K562 (cell line): ENCODE measurements around the gene SIGLEC6. TPM values are rescaled to one million over a fixed set of nuclear protein-coding genes. Genes with fewer than 3 reads are reported as not detected.

Experiments used
- ARID2 ChIP-seq: fragments of 450-650 bp; IDR thresholded peaks from 2 replicates; pipeline ENCODE4 v1.6.1; 2017; ENCODE audit warnings: antibody characterized with exemption, mild to moderate bottlenecking
- CTCF ChIP-seq, 3 experiments: IDR thresholded peaks in 2 of 3; conservative IDR thresholded peaks in 1 of 3; 2 replicates each; pipeline ENCODE4 v1.5.1; 2011 to 2012; ENCODE audit warnings: low read length in 3 of 3, mild to moderate bottlenecking in 3 of 3, control low read depth in 2 of 3, improper control_type of control experiment in 1 of 3, inconsistent platforms in 1 of 3, low read depth in 1 of 3, mixed read lengths in 1 of 3, moderate library complexity in 1 of 3; ENCODE audit not compliant: insufficient read depth in 2 of 3
- DPF2 ChIP-seq: fragments of 450-650 bp; IDR thresholded peaks from 2 replicates; pipeline ENCODE4 v1.6.1; 2016
- HOXB6 ChIP-seq: fragments of 250-450 bp; sonication (Bioruptor Pico); IDR thresholded peaks from 2 replicates; pipeline ENCODE4 v1.5.1; 2022; ENCODE audit warnings: mild to moderate bottlenecking, borderline replicate concordance
- MEIS2 ChIP-seq: fragments of 450-650 bp; IDR thresholded peaks from 2 replicates; pipeline ENCODE4 v1.6.1; 2014; ENCODE audit warnings: mild to moderate bottlenecking; ENCODE audit not compliant: partially characterized antibody
- NFE2 ChIP-seq: IDR thresholded peaks from 2 replicates; pipeline ENCODE4 v1.6.1; 2014; ENCODE audit warnings: antibody characterized with exemption, low read depth
- NRF1 ChIP-seq, 2 experiments: fragments of 450-650 bp; IDR thresholded peaks in 1 of 2; conservative IDR thresholded peaks in 1 of 2; 2 replicates each; pipeline ENCODE4 v1.6.1; 2014; ENCODE audit warnings: mild to moderate bottlenecking in 2 of 2
- POLR3A ChIP-seq: IDR thresholded peaks from 2 replicates; pipeline ENCODE4 v1.6.1; 2011; ENCODE audit warnings: borderline replicate concordance, mild to moderate bottlenecking, moderate library complexity; ENCODE audit not compliant: insufficient read length, insufficient read depth; ENCODE audit errors: extremely low read depth
- RAD21 ChIP-seq, 2 experiments: fragments of 250-450 bp in 1 of 2; fragments of 450-650 bp in 1 of 2; sonication (Bioruptor Pico) in 1 of 2; formaldehyde crosslinking in 1 of 2; IDR thresholded peaks in 1 of 2; conservative IDR thresholded peaks in 1 of 2; 2 replicates each; pipeline versions ENCODE4 v1.4.0 to v1.8.0; 2020 to 2022; ENCODE audit warnings: mild to moderate bottlenecking in 2 of 2, moderate library complexity in 1 of 2
- SRSF9 ChIP-seq: fragments of 200-400 bp; formaldehyde crosslinking; IDR thresholded peaks from 2 replicates; pipeline ENCODE4 v1.6.1; 2017; ENCODE audit warnings: low read depth, low read length, borderline replicate concordance
- ZNF318 ChIP-seq, 2 experiments: fragments of 450-650 bp; IDR thresholded peaks; 2 replicates each; pipeline ENCODE4 v1.6.1; 2016; ENCODE audit warnings: mild to moderate bottlenecking in 2 of 2, borderline replicate concordance in 1 of 2, low read depth in 1 of 2, moderate library complexity in 1 of 2
- ZNF75A ChIP-seq: fragments of 450-650 bp; formaldehyde crosslinking; IDR thresholded peaks from 2 replicates; pipeline ENCODE4 v1.4.0; 2020; ENCODE audit warnings: mild to moderate bottlenecking
- polyA plus RNA-seq, 8 experiments: library from polyadenylated mRNA; depleted of rRNA in 4 of 8; stranded (reverse) in 5 of 8; unstranded in 3 of 8; fragments of >200 nt; fragmentation: Nextera tagmentation in 2 of 8; fragmentation: Illumina TruSeq in 1 of 8; extraction: Ambion mirVana in 2 of 8; extraction: Trizol in 1 of 8; gene quantifications; 2 replicates each; pipeline versions ENCODE4 v1.2.1 to v1.2.3, GENCODE V29; 2011 to 2014; ENCODE audit warnings: inconsistent platforms in 1 of 8, missing spikeins in 1 of 8
- total RNA-seq, 7 experiments: library from RNA; depleted of rRNA in 6 of 7; stranded (reverse); fragments of >200 nt in 6 of 7; fragmentation: Illumina TruSeq in 2 of 7; extraction: Trizol in 2 of 7; gene quantifications; 2 replicates each; pipeline versions ENCODE4 v1.2.1 to v1.2.3, GENCODE V29; 2011 to 2021; ENCODE audit warnings: low replicate concordance in 1 of 7

Gene SIGLEC6
- total and polyA plus RNA-seq, 9 of the 15 experiments (the other 6 are each of a cell fraction or from before 2014, with no cell fraction given): 0.03 to 17.5 (median 0.71) TPM

GRCh38 chr19:51470966-51471365 is 60.5 kb downstream of the SIGLEC6 start (continued):
- TF ChIP-seq ZNF318 (IDR thresholded peaks at IDR 0.05; ENCODE audit: borderline replicate concordance in 1 of 2, low read depth in 1 of 2) (no peak), ARID2 (no peak), CTCF (IDR thresholded peaks at IDR 0.05 in 2 of 3, conservative IDR thresholded peaks at IDR 0.05 in 1 of 3; ENCODE audit: insufficient read depth in 2 of 3, low read depth in 1 of 3, low read length in 3 of 3) (no peak), MEIS2 (peak; percentile 80), NRF1 (conservative IDR thresholded peaks at IDR 0.05 in 1 of 2, IDR thresholded peaks at IDR 0.05 in 1 of 2) (no peak), ZNF75A (no peak), DPF2 (peak; percentile 67), HOXB6 (CRISPR knock-in tag) (no peak), NFE2 (no peak), SRSF9 (no peak), RAD21 (CRISPR knock-in tag; conservative IDR thresholded peaks at IDR 0.05 in 1 of 2, IDR thresholded peaks at IDR 0.05 in 1 of 2) (no peak), POLR3A (no peak)
- TF ChIP-seq, all 486 proteins: peak for 63
